GM23338 (cell line): ENCODE data around the gene ROBO1. TPM values are rescaled to one million over a fixed set of nuclear protein-coding genes. Genes with fewer than 3 reads are reported as not detected.
A peak's percentile ranks its signal among the peaks of the same experiment; 100 is the strongest.

Experiments used
- ATAC-seq: fragments of 200-7000 bp; cut with Tn5 transposase; 3 replicates; pipeline ENCODE4 v1.9.1; 2020
- DNase-seq: peaks from one replicate; pipeline ENCODE4 v3.0.0-alpha.2; 2015; ENCODE audit warnings: low spot score
- H2AFZ ChIP-seq: fragments of 200-600 bp; sonication (generic); 2 replicates; pipeline ENCODE4 v1.8.0; 2016; ENCODE audit warnings: antibody characterized with exemption, mild to moderate bottlenecking, moderate library complexity
- H3F3A ChIP-seq: fragments of 200-600 bp; sonication (generic); replicated peaks from 2 replicates; pipeline ENCODE4 v1.8.0; 2017; ENCODE audit warnings: antibody characterized with exemption, mixed run types, low read depth
- H3K27ac ChIP-seq: fragments of 200-600 bp; sonication (generic); 2 replicates; pipeline ENCODE4 v1.6.1; 2016; ENCODE audit warnings: low read depth
- H3K27me3 ChIP-seq: fragments of 200-600 bp; sonication (generic); 2 replicates; pipeline ENCODE4 v1.8.0; 2016; ENCODE audit warnings: mild to moderate bottlenecking, mixed run types, moderate library complexity; ENCODE audit not compliant: insufficient read depth
- H3K36me3 ChIP-seq: fragments of 200-600 bp; sonication (generic); 2 replicates; pipeline ENCODE4 v1.8.0; 2016; ENCODE audit warnings: mild to moderate bottlenecking; ENCODE audit not compliant: insufficient read depth
- H3K4me1 ChIP-seq: fragments of 200-600 bp; sonication (generic); 2 replicates; pipeline ENCODE4 v1.8.0; 2016; ENCODE audit warnings: mild to moderate bottlenecking, moderate library complexity; ENCODE audit not compliant: insufficient read depth
- H3K4me2 ChIP-seq: fragments of 200-600 bp; sonication (generic); 2 replicates; pipeline ENCODE4 v1.7.1; 2017; ENCODE audit warnings: mixed run types
- H3K4me3 ChIP-seq: fragments of 200-600 bp; sonication (generic); 2 replicates; pipeline ENCODE4 v1.6.1; 2016; ENCODE audit warnings: mixed run types
- H3K79me2 ChIP-seq: fragments of 200-600 bp; sonication (generic); replicated peaks from 2 replicates; pipeline ENCODE4 v1.8.0; 2017; ENCODE audit warnings: mild to moderate bottlenecking; ENCODE audit not compliant: insufficient read depth
- H3K9me2 ChIP-seq: fragments of 200-600 bp; sonication (generic); 2 replicates; pipeline ENCODE4 v1.8.0; 2017; ENCODE audit not compliant: insufficient read depth
- H4K20me1 ChIP-seq: fragments of 200-600 bp; sonication (generic); replicated peaks from 2 replicates; pipeline ENCODE4 v1.8.0; 2017; ENCODE audit warnings: mild to moderate bottlenecking; ENCODE audit not compliant: insufficient read depth
- H3K27ac Mint-ChIP-seq: 2 replicates; pipeline ENCODE4 v1.8.0; 2020; ENCODE audit warnings: inconsistent platforms, mild to moderate bottlenecking, moderate library complexity, mixed read lengths
- H3K27me3 Mint-ChIP-seq: 3 replicates; pipeline ENCODE4 v1.8.0; 2022; ENCODE audit warnings: low read depth, mild to moderate bottlenecking, moderate library complexity, mixed read lengths, inconsistent platforms; ENCODE audit not compliant: insufficient read depth, poor library complexity
- H3K36me3 Mint-ChIP-seq: 3 replicates; pipeline ENCODE4 v1.8.0; 2021; ENCODE audit warnings: low read depth, mild to moderate bottlenecking, inconsistent platforms, moderate library complexity, mixed read lengths
- H3K4me1 Mint-ChIP-seq: 3 replicates; pipeline ENCODE4 v1.8.0; 2020; ENCODE audit warnings: mild to moderate bottlenecking, inconsistent platforms, mixed read lengths
- H3K4me3 Mint-ChIP-seq: 3 replicates; pipeline ENCODE4 v1.8.0; 2021; ENCODE audit warnings: moderate library complexity, mild to moderate bottlenecking, inconsistent platforms, mixed read lengths
- H3K9me3 Mint-ChIP-seq: 3 replicates; pipeline ENCODE4 v1.8.0; 2020; ENCODE audit warnings: moderate library complexity, mild to moderate bottlenecking, inconsistent platforms, mixed read lengths
- CREB1 ChIP-seq: fragments of 250-450 bp; sonication (Bioruptor Pico); IDR thresholded peaks from 2 replicates; pipeline ENCODE4 v1.5.0; 2020; ENCODE audit warnings: low read depth, mild to moderate bottlenecking, moderate library complexity
- CTCF ChIP-seq, 2 experiments: fragments of 200-600 bp in 1 of 2; sonication (generic) in 1 of 2; conservative IDR thresholded peaks; 2 replicates each; pipeline versions ENCODE4 v1.5.1 to v1.6.1; 2016 to 2017; ENCODE audit warnings: antibody characterized with exemption in 2 of 2, low read depth in 2 of 2, mild to moderate bottlenecking in 2 of 2, moderate library complexity in 1 of 2
- EZH2 ChIP-seq: fragments of 200-600 bp; sonication (generic); IDR thresholded peaks from one replicate; pipeline ENCODE4 v1.8.0; 2017; ENCODE audit warnings: antibody characterized with exemption, mild to moderate bottlenecking, low read depth; ENCODE audit not compliant: unreplicated experiment
- EZH2phosphoT487 ChIP-seq: fragments of 200-600 bp; sonication (generic); IDR thresholded peaks from one replicate; pipeline ENCODE4 v1.8.1; 2018; ENCODE audit warnings: antibody characterized with exemption; ENCODE audit not compliant: unreplicated experiment
- NANOG ChIP-seq: IDR thresholded peaks from 2 replicates; pipeline ENCODE4 v1.6.1; 2016; ENCODE audit warnings: antibody characterized with exemption, borderline replicate concordance
- REST ChIP-seq: IDR thresholded peaks from one replicate; pipeline ENCODE4 v1.6.1; 2018; ENCODE audit warnings: antibody characterized with exemption; ENCODE audit not compliant: unreplicated experiment
- ZNF114 ChIP-seq: fragments of 250-450 bp; sonication (Bioruptor Pico); IDR thresholded peaks from 2 replicates; pipeline ENCODE4 v1.5.0; 2020; ENCODE audit warnings: mild to moderate bottlenecking, moderate library complexity
- polyA plus RNA-seq: library from polyadenylated mRNA; unstranded; fragments of >200 nt; fragmentation: Nextera tagmentation; extraction: Ambion mirVana; gene quantifications from 2 replicates; pipeline ENCODE4 v1.2.1, GENCODE V29; 2016
- total RNA-seq: library from RNA; depleted of rRNA; stranded (reverse); fragments of >200 nt; shearing (Covaris generic); gene quantifications from 2 replicates; pipeline ENCODE4 v1.2.3, GENCODE V29; 2014

ROBO1 gene
- total and polyA plus RNA-seq, 2 experiments from 2014 or later = 19.2 to 78.3 TPM

GRCh38 chr3:79204351-79204750, 563.4 kb downstream of the ROBO1 start (continued):
- TF ChIP-seq REST = no peak

DNA sequence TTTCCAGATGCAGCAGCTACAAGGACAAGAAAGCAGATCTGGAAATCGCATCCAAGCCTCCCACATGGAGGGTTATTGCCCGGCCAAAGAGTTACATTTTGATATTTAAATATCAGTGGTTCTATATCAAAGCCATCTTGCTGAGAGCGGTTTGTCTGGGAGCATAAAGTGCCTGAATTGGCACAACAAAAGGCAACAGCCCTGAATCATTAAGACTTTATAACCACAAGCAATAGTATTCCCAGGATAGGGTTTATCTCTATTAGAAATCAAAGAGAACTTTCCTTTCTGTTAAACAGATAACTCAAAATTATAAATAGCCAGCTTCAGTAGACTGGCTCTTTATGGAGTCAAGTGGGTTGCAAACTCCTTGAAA, 564.7 kb downstream of the ROBO1 start:
- H3K4me1 Mint-ChIP-seq = peaks cover 45% of the 10 kb centered on the region
- peaks cover 42% of the 10 kb centered on the region for H3K4me1 ChIP-seq
- H4K20me1 ChIP-seq = no peaks in the 10 kb centered on the region
- peaks cover 8% of the 10 kb centered on the region; the same call in 2 of the 3 replicates for H3K36me3 Mint-ChIP-seq
- peak overlapping the region; percentile 56 for H3K27ac ChIP-seq
- peak; percentile 77 for ATAC-seq
- peaks cover 6% of the 10 kb centered on the region for H3K9me3 Mint-ChIP-seq
- TF ChIP-seq NANOG (peak; percentile 56; the same call in 1 of the 2 replicates), EZH2phosphoT487 (no peak), EZH2 (no peak)
- H3F3A ChIP-seq = no peaks in the 10 kb centered on the region
- DNase-seq = no peak
- no peaks in the 10 kb centered on the region for H3K27me3 ChIP-seq
- no peaks in the 10 kb centered on the region for H3K79me2 ChIP-seq
- no peaks in the 10 kb centered on the region for H3K9me2 ChIP-seq
- peak overlapping the region; percentile 65 for H3K4me2 ChIP-seq
- no peak overlapping the region for H2AFZ ChIP-seq
- H3K36me3 ChIP-seq = no peaks in the 10 kb centered on the region
- H3K27ac Mint-ChIP-seq = peak overlapping the region; percentile 91
- H3K4me3 ChIP-seq = peak overlapping the region; percentile 34
- peak overlapping the region; percentile 65 for H3K4me3 Mint-ChIP-seq
- no peaks in the 10 kb centered on the region for H3K27me3 Mint-ChIP-seq

GRCh38 chr3:79202471-79203143, 565.2 kb downstream of the ROBO1 start:
- Histone ChIP-seq H2AFZ (no peak overlapping the region), H3K79me2 (no peaks in the 10 kb centered on the region), H3F3A (no peaks in the 10 kb centered on the region), H3K4me1 (peaks cover 42% of the 10 kb centered on the region), H3K4me2 (peak overlapping the region; percentile 65), H3K27me3 (no peaks in the 10 kb centered on the region), H3K9me2 (no peaks in the 10 kb centered on the region), H3K4me3 (peak overlapping the region; percentile 34), H4K20me1 (no peaks in the 10 kb centered on the region), H3K27ac (peak overlapping the region; percentile 56), H3K36me3 (no peaks in the 10 kb centered on the region)
- Mint-ChIP-seq H3K36me3 (peaks cover 13% of the 10 kb centered on the region; the same call in 2 of the 3 replicates), H3K4me1 (peaks cover 45% of the 10 kb centered on the region), H3K9me3 (peaks cover 12% of the 10 kb centered on the region), H3K4me3 (peak overlapping the region; percentile 65), H3K27me3 (no peaks in the 10 kb centered on the region), H3K27ac (peak overlapping the region; percentile 91)
- peak; percentile 52 for DNase-seq
- ATAC-seq = peak; percentile 82
- TF ChIP-seq CTCF (conservative IDR thresholded peaks at IDR 0.05; ENCODE audit: low read depth in 2 of 2) (no peak), EZH2 (no peak), ZNF114 (CRISPR knock-in tag) (no peak), CREB1 (CRISPR knock-in tag) (no peak), NANOG (no peak)
